Ascending aorta (tissue), 2 donors: ENCODE data around the gene PXMP4. TPM values are rescaled to one million over a fixed set of nuclear protein-coding genes. Genes with fewer than 3 reads are reported as not detected.

Experiments
- DNase-seq, 2 donors: peaks; one replicate each; pipeline ENCODE4 v3.0.0-alpha.2; 2019; ENCODE audit warnings: low spot score in 2 of 2
- H3K27ac ChIP-seq, 2 donors: fragments of 200-600 bp; sonication (generic); one replicate each; pipeline ENCODE4 v1.5.1; 2016 to 2017; ENCODE audit warnings: mild to moderate bottlenecking in 1 of 2
- H3K27me3 ChIP-seq: fragments of 200-600 bp; sonication (generic); one replicate; pipeline ENCODE4 v1.5.1; 2017
- H3K36me3 ChIP-seq, 2 donors: fragments of 200-600 bp; sonication (generic); one replicate each; pipeline ENCODE4 v1.5.1; 2016
- H3K4me1 ChIP-seq, 2 donors: fragments of 200-600 bp; sonication (generic); one replicate each; pipeline ENCODE4 v1.5.1; 2016 to 2017; ENCODE audit warnings: mild to moderate bottlenecking in 1 of 2
- H3K4me3 ChIP-seq, 2 donors: fragments of 200-600 bp; sonication (generic); one replicate each; pipeline ENCODE4 v1.5.1; 2016 to 2017; ENCODE audit warnings: mild to moderate bottlenecking in 1 of 2
- H3K9me3 ChIP-seq, 2 donors: fragments of 200-600 bp; sonication (generic); one replicate each; pipeline ENCODE4 v1.5.1; 2016
- intact Hi-C: fragments of 100-400 bp; cut with DNase I; formaldehyde crosslinking; loops from one replicate; pipeline ENCODE4 v1.15.1; 2023
- total RNA-seq: library from RNA; depleted of rRNA; stranded (reverse); fragments of >200 nt; gene quantifications from one replicate; pipeline ENCODE4 v1.1.0, GENCODE V29; 2016
- TF ChIP-seq, protein P1 (sequence below), 3 experiments: fragments of 200-600 bp in 2 of 3; fragments of 450-650 bp in 1 of 3; sonication (generic) in 2 of 3; IDR thresholded peaks; one replicate each; pipeline ENCODE4 v1.5.1; 2016 to 2019; ENCODE audit warnings: antibody characterized with exemption in 3 of 3, mild to moderate bottlenecking in 1 of 3, moderate library complexity in 1 of 3

The PXMP4 gene
- total RNA-seq, 1 donor from 2014 or later = 38.0 TPM

GRCh38 chr20:33709398-33709797 lies 10.7 kb downstream of the PXMP4 start:
- DNase-seq = no peak
- H3K4me1 ChIP-seq = no peaks in the 10 kb centered on the region
- intact Hi-C loops = no loop called here
- no peaks in the 10 kb centered on the region for H3K9me3 ChIP-seq
- H3K27ac ChIP-seq = no peak overlapping the region
- no peak overlapping the region for H3K4me3 ChIP-seq
- H3K27me3 ChIP-seq = no peaks in the 10 kb centered on the region
- TF ChIP-seq, protein P1, sequence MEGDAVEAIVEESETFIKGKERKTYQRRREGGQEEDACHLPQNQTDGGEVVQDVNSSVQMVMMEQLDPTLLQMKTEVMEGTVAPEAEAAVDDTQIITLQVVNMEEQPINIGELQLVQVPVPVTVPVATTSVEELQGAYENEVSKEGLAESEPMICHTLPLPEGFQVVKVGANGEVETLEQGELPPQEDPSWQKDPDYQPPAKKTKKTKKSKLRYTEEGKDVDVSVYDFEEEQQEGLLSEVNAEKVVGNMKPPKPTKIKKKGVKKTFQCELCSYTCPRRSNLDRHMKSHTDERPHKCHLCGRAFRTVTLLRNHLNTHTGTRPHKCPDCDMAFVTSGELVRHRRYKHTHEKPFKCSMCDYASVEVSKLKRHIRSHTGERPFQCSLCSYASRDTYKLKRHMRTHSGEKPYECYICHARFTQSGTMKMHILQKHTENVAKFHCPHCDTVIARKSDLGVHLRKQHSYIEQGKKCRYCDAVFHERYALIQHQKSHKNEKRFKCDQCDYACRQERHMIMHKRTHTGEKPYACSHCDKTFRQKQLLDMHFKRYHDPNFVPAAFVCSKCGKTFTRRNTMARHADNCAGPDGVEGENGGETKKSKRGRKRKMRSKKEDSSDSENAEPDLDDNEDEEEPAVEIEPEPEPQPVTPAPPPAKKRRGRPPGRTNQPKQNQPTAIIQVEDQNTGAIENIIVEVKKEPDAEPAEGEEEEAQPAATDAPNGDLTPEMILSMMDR (IDR thresholded peaks at IDR 0.05) = no peak
- peaks cover 21 to 51% of the 10 kb centered on the region in 2 donors for H3K36me3 ChIP-seq

DNA sequence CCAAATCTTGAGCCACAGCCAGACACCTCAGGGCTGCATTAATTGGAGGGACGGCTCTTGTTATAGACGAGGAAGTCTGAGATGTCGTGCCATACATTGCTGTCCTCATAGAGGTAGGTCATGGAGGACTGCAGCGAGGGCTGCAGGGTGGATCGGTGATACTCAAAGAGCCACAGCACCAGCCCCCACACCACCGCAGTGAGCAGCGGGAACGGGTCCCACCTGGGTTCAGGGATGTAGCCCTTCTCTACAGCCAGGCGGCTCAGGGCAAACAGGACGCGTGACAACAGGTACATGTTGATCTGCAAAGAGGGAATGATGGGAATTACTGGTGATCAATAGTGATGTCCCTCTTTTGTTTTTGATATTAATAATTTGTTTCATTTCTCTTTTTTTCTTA lies 12.4 kb downstream of the PXMP4 start:
- Histone ChIP-seq H3K27ac (no peak overlapping the region), H3K27me3 (no peaks in the 10 kb centered on the region), H3K9me3 (no peaks in the 10 kb centered on the region), H3K4me1 (no peaks in the 10 kb centered on the region), H3K36me3 (peaks cover 15 to 35% of the 10 kb centered on the region in 2 donors), H3K4me3 (no peak overlapping the region)
- no peak for DNase-seq
- TF ChIP-seq, protein P1 (IDR thresholded peaks at IDR 0.05) = no peak
- intact Hi-C loops = no loop called here

DNA sequence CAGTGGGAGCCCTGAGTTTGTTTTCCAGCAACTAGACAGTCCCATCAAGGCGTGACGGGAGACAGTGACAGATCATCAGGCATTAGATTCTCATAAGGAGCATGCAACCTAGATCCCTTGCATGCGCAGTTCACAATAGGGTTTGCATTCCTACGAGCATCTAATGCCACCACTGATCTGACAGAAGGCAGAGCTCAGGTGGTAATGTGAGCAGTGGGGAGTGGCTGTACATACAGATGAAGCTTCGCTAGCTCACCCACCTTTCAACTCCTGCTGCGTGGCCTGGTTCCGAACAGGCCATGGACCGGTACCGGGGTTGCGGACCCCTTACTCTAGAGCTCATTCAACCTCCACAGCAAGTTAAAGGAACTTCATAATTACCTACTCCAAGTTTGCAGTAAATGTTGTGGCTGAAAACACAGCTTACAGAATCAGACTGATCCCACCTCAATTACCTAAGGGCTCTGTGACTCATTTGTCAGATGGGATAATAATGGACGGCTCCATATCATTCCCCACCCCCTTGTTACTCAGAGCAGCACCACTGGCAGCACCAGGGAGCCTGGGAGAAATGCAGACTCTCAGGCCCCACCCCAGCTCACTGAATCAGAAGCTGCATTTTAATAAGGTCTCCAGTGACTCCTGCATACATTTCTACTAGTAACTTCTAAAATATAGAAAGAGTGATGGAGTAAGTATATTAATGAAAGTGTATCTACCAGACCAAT lies 15.7 kb downstream of the PXMP4 start:
- H3K9me3 ChIP-seq = no peaks in the 10 kb centered on the region
- no peaks in the 10 kb centered on the region for H3K4me1 ChIP-seq
- H3K27ac ChIP-seq = no peak overlapping the region
- peaks cover 6 to 16% of the 10 kb centered on the region in 2 donors for H3K36me3 ChIP-seq
- intact Hi-C loops = no loop called here
- no peaks in the 10 kb centered on the region for H3K27me3 ChIP-seq
- TF ChIP-seq, protein P1 (IDR thresholded peaks at IDR 0.05) = no peak
- DNase-seq = no peak
- no peak overlapping the region for H3K4me3 ChIP-seq

- no peaks in the 10 kb centered on the region for H3K9me3 ChIP-seq
- H3K4me3 ChIP-seq = no peak overlapping the region
- intact Hi-C loops = no loop called here
- TF ChIP-seq, protein P1 (IDR thresholded peaks at IDR 0.05) = no peak
- no peak overlapping the region for H3K27ac ChIP-seq
- DNase-seq = no peak
- peaks cover 6 to 16% of the 10 kb centered on the region in 2 donors for H3K36me3 ChIP-seq
- no peaks in the 10 kb centered on the region for H3K27me3 ChIP-seq
- no peaks in the 10 kb centered on the region for H3K4me1 ChIP-seq
Observed at GRCh38 chr20:33703498-33704137, 16.5 kb downstream of the PXMP4 start.

DNA sequence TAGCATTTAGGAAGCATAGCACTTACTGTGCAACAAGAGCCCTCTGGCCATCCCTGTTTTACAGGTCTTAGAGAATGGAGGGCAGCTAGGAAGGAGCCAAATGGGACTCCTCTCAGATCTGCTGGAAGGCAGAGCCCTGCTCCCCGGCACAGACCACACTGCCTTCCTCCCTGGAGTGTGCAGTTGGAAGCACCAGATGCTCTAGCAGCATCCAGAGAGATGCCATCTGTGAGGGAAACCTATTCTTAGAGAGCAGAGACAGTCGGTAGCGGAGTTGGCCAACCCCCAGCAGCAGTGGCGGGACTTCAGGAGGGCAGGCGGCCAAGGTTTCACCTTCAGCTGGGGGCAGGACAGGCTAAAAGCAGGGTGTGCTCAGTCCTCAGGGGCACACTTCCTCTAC lies 17.2 kb downstream of the PXMP4 start:
- no peaks in the 10 kb centered on the region for H3K9me3 ChIP-seq
- H3K4me3 ChIP-seq = no peak overlapping the region
- no peak for DNase-seq
- H3K27ac ChIP-seq = no peak overlapping the region
- no peaks in the 10 kb centered on the region for H3K4me1 ChIP-seq
- TF ChIP-seq, protein P1 (IDR thresholded peaks at IDR 0.05) = no peak
- no peaks in the 10 kb centered on the region for H3K27me3 ChIP-seq
- peaks cover 6 to 16% of the 10 kb centered on the region in 2 donors for H3K36me3 ChIP-seq
- intact Hi-C loops = no loop called here
